ENCODE results near the gene ELL.

DNA sequence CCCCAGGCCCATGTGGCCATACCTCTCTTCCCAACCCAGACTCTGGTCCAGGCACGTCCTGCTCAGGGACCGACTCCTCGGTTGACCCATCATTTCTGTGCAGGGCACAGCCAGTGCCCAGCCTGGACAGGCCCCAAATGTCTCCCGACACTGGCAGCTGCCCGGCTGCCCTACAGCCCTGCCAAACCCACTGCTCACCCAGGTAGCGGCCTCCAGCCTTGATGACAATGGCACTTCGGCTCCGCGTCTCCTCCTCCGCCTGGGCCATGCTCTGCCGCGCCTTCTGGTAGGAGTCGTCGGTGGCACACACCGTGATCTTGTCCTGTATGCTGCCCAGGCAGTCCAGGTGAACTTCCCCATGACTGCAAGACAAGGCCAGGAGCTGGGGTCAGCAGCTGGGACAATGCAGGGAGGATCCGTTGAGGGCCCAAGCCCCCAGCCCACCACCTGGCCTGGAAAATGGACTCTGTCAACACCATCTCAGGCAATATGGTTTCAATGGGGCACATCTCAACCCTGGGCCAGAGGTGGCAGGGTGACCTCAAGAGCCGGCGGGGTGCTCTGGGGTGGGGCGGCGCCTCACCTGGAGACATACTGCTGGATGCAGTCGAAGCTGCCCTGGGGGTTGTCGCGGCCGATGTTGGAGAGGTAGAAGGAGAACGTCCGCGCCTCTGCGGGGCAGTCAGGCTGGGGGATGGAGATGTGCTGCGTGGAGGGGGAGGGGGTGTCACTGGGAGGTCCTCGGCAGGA is 56.5 kb downstream of the ELL start:
- TF ChIP-seq, protein P1, sequence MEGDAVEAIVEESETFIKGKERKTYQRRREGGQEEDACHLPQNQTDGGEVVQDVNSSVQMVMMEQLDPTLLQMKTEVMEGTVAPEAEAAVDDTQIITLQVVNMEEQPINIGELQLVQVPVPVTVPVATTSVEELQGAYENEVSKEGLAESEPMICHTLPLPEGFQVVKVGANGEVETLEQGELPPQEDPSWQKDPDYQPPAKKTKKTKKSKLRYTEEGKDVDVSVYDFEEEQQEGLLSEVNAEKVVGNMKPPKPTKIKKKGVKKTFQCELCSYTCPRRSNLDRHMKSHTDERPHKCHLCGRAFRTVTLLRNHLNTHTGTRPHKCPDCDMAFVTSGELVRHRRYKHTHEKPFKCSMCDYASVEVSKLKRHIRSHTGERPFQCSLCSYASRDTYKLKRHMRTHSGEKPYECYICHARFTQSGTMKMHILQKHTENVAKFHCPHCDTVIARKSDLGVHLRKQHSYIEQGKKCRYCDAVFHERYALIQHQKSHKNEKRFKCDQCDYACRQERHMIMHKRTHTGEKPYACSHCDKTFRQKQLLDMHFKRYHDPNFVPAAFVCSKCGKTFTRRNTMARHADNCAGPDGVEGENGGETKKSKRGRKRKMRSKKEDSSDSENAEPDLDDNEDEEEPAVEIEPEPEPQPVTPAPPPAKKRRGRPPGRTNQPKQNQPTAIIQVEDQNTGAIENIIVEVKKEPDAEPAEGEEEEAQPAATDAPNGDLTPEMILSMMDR (IDR thresholded peaks at IDR 0.05; ENCODE audit: insufficient read depth, low read length): no peak
- TF ChIP-seq, protein P2, sequence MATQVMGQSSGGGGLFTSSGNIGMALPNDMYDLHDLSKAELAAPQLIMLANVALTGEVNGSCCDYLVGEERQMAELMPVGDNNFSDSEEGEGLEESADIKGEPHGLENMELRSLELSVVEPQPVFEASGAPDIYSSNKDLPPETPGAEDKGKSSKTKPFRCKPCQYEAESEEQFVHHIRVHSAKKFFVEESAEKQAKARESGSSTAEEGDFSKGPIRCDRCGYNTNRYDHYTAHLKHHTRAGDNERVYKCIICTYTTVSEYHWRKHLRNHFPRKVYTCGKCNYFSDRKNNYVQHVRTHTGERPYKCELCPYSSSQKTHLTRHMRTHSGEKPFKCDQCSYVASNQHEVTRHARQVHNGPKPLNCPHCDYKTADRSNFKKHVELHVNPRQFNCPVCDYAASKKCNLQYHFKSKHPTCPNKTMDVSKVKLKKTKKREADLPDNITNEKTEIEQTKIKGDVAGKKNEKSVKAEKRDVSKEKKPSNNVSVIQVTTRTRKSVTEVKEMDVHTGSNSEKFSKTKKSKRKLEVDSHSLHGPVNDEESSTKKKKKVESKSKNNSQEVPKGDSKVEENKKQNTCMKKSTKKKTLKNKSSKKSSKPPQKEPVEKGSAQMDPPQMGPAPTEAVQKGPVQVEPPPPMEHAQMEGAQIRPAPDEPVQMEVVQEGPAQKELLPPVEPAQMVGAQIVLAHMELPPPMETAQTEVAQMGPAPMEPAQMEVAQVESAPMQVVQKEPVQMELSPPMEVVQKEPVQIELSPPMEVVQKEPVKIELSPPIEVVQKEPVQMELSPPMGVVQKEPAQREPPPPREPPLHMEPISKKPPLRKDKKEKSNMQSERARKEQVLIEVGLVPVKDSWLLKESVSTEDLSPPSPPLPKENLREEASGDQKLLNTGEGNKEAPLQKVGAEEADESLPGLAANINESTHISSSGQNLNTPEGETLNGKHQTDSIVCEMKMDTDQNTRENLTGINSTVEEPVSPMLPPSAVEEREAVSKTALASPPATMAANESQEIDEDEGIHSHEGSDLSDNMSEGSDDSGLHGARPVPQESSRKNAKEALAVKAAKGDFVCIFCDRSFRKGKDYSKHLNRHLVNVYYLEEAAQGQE (IDR thresholded peaks at IDR 0.05; ENCODE audit: insufficient replicate concordance, low read depth): no peak
- TF ChIP-seq POLR2AphosphoS5 (IDR thresholded peaks at IDR 0.05; ENCODE audit: low read depth): no peak

Measured in HL-60 (cell line).